ENCODE data around the gene ARHGDIG.
"Not testable (repeated sequence)": the region's sequence is repeated elsewhere in the genome, so short reads cannot be mapped to it uniquely, and the experiment has no call there.

Gene ARHGDIG

GRCh38 chr16:301950-302349 lies 21.6 kb downstream of the ARHGDIG start:
- no peak for DNase-seq

DNA sequence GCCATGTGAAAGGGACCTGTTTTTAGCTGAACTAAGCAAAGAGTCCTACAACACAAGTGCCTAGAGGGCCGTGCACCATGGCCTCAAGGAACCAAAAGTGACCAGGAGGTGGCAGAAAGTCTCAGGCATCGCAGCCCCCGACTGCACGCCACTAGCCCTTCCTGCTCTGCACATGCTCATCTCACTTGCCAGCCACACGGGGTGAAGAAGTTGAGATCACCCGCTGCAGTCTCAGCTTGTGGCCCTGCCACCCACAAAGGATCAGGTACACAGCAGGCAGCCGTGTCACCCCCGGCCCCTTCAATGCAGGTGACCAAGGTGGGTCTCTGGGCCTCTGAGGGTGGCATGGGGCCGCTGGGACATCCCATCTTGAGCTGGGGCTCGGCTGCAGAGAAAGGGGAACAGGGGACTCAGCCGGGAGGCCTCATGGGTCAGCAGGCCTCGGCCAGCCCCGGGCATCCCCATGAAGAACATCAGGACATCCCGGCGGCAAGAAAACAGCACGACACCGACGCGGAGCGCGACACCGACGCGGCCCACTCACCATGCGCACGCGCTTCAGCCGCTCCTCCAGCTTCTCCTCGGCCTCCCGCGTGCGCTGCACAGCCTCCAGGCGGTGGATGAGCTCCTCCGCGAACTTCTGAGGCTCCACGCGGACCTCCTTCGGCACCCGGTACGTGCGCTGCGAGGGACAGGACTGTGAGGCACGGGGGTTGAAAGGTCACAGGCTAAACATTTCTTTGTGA lies 23.5 kb downstream of the ARHGDIG start:
- no peak for DNase-seq

DNA sequence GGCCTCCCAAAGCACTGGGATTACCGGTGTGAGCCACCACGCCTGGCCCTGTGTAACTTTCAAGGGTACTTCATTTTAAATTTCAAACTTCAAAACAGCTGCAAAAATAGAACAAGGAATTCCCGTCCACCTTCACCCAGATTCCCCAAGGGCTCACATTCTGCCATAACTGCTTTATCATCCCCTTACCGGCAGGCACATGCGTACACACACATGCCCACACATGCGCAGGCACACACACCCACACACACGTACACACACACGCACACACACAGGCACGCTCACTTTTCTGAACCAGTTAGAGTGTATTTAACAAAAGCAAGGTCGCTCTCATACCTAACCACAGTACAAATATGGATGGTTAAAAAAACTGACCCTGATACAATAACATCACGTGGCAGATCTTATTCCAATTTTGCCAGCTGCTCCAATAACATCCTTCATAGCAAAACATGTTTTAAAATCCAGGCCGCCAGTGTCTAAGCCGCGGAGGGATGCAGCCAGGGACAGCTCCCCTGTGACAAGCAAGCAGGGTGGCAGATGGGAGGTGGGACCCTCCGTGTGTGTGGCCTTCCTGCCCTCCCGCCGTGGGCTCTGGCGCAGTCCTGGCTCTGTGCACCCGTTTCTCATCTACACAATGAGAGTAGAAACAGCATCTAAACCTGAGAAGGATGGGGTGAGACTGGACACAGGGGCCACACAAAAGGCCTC lies 25.7 kb downstream of the ARHGDIG start:
- no peak for DNase-seq

DNA sequence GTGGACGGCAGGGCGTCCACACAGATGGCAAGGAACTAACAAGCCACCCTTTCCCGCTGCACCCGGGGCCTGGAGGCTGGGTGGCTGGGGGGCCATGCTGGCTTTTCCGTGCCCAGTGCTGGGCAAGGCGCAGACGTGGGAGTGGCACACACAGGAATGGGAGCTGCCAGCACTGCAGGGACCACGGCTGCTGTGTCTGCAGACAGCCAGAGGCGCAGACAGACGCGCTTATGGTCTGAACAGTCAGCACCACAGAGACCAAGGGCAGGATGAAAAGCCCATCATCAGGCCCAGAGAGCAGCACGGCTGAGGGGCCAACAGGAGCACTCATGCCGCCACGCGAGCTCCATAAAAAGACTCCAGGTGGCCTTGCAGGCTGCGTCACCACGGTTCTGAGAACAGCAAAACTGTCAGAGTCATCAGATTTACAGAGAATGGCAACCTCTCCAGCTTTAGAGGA lies 26.6 kb downstream of the ARHGDIG start:
- DNase-seq: no peak

DNA sequence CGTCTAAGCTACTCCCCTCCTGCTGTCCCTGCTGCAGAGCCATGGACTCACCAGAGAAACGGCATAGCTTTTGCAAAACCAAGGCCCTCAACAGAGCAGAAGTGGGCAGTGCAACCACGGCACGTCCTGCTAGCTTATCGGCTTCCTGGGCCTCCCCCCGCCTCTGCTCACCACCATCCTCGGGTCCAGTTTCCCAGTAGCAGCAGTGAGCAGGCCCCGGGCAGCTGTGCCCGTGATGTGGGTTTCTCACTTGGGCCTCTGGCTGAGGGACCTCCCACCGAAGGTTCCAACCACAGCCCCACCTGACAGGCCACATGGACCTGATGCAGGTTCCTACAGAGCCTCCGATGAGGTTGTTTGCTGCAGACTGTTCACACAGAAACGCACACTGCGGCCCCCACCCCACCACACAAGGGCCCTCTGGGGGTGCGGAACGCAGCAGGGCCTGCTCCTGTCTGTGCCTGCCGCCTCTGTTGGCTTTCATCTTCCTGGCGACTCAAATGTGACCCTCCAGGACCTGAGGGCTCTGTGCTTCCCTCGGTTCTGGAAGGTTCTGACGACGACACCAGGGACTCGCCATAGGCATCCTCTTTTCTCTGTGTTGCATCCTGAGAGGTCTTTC lies 27.4 kb downstream of the ARHGDIG start:
- no peak for DNase-seq

DNA sequence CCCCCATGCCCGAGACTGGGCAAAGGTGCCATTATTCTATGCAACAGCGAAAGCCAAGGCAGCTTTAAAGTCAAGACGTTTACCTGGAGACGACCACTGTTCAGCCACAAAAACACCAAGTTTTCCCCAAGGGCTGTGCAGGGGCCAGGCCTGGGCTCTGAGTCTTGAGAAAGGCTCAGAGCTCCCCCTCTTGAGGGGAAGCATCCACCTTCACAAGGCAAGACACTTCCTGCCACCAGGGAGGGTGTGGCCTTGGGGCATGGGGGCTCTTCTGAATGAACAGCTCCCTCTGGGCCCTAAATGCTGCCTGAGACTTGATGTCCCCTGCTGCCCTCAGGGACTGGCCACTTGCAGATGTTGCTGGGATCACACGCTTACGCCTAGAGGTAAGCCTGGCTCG lies 29.1 kb downstream of the ARHGDIG start:
- no peak for DNase-seq

DNA sequence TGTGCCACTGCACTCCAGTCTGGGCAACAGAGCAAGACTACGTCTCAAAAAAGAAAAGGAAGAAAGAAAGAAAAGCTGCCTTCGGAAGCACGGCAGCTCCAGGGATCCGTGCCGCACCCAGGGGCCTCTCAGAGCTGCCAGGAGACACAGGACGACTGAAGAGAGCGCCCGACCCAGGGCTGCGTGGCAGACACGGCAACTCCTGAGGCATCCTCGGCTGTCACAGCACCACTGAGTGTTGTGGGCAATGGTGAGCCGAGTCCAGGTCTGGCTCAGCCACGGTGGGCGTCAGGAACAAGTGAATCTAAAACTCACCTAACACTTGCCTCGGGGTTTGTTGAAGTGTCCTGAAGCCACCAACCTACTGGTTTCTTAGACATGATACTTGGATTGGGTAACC lies 31.3 kb downstream of the ARHGDIG start:
- no peak for DNase-seq

GRCh38 chr16:314351-314750 lies 34.0 kb downstream of the ARHGDIG start:
- DNase-seq: no peak

DNA sequence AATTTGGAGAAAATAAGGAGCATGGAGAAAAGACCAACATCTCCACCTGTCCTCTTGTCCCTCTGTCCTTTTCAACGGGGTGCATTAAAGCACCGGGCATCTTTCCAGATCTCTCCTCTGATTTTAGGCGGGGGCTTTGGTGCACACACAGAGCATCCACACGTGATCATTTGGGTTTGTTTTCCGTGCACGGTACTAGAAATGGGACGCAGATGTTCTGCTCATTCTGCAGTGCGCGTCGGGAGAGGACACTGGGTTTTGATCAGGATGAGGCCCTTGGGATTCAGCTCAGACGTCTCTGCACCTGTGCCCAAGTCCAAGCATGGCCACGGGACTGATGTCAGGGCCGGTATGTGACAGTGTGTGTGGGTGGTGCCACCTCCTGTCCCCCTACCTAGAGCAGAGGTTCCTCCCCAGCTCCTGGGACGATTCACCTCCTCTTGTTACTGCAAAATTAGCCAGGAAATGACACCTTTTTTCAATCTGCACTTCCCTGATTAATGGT lies 34.5 kb downstream of the ARHGDIG start:
- no peak for DNase-seq

- no peak for DNase-seq
Observed at GRCh38 chr16:316741-317464, 36.5 kb downstream of the ARHGDIG start.

- no peak for DNase-seq
Observed at GRCh38 chr16:317583-317982, 37.2 kb downstream of the ARHGDIG start.

GRCh38 chr16:318628-319027 lies 38.2 kb downstream of the ARHGDIG start:
- DNase-seq: no peak

- DNase-seq: no peak
Observed at GRCh38 chr16:320206-320605, 39.8 kb downstream of the ARHGDIG start.

DNA sequence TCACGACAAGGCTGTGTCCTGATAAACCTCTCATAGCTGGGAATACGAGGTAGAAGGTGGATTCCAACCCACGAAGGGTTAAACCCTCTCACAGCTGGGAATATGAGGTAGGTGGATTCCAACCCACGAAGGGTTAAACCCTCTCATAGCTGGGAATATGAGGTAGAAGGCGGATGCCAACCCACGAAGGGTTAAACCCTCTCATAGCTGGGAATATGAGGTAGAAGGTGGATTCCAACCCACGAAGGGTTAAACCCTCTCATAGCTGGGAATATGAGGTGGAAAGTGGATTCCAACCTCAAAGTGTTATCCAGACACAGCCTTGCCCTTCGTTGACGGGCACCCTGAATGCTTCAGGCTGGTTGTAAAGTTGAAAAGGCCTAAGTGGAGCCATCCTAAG lies 41.1 kb downstream of the ARHGDIG start:
- DNase-seq: no peak

GRCh38 chr16:322476-323143 lies 42.2 kb downstream of the ARHGDIG start:
- DNase-seq: no peak

- DNase-seq: no peak
Observed at GRCh38 chr16:324201-324450, 43.7 kb downstream of the ARHGDIG start.

DNA sequence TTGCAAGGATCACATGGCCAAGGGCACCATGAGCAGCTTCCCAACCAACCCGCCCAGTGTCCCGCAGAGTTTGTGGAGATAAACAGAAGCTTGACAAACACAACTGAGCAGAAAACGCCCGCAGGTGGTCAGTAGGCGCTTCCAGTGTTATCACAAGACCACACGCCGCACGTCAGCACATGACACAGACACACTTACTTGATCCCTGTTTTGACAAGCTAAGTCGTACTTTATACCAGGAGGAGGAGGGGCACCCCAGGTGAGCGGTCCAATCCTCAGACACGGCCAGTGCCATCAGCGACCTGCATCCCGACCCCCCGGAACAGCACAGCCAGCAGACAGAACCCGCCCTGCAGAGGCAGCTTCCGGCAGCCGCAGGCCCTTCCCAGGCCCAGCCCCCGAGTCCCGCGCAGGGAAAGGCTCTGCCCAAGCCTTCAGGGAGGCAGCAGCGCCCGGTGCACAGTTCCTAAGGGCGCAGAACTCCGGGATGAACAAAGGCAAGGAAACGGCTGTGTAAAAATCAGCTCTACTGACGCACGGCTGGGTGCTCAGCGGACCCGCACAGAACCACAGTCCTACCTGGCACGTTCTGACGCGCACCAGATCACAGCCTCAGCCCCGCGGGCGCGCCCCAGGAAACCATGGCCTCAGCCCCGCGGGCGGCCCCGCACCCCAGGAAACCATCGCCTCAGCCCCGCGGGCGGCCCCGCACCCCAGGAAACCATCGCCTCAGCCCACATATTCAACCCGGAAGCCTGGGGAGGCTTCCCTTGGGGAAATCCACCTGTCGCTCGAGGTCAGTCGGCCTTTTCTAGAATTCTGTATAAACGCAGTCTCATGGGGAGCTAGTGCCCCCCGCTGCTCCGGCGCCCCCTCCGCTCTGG lies 44.3 kb downstream of the ARHGDIG start:
- DNase-seq: no peak

DNA sequence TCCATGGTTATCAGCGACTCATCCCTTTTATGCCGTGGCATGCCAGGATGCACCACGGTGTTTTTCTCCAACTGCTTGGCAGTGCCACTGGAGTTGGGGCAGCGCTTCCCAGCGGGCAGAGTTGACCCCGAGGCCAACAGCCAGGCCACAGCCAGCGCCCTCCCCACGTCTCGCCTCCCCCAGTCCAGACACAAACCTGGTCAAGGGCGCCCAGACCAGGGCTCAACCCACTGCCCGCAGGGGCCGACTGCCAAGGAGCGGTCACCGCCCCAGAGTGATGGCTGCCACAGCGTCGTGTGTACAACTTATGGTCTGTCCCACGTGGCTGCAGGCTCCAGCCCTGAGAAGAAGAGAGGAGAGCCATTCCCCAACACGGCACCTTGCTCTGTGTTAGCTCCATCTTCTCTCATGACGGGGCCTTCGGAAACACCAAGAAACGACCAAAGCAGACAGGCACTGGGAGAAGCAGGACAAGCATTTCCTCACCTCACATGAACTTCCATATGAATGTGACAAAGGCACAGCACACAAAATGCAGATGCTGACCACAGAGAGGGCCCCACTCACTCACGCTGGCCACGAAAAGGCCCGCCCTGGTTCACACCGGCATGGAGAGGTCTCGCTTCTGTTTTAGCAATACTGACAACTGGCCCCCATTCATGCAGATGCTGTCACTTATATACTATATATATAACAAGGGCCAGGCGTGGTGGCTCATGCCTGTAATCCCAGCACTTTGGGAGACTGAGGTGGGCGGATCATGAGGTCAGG lies 45.2 kb downstream of the ARHGDIG start:
- no peak for DNase-seq

DNA sequence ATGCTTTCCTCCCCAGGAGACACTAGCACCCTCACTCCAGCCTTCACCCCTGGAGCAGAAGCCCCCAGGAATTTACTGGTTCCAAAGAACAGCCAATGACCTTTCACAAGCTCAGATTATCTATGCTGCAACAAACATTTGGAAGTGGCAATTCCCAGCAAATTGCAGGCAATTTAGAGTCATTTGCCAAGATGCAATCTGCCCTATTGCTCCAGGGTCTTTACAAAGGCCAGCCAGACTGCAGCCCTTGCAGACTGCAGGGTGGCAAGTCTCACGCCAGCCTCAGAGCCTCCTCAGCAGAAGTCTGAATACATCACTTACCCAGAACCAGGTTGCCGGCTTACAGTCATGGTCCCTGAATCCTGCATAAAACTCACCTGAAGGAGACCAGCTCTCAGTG lies 50.4 kb downstream of the ARHGDIG start:
- no peak for DNase-seq

DNA sequence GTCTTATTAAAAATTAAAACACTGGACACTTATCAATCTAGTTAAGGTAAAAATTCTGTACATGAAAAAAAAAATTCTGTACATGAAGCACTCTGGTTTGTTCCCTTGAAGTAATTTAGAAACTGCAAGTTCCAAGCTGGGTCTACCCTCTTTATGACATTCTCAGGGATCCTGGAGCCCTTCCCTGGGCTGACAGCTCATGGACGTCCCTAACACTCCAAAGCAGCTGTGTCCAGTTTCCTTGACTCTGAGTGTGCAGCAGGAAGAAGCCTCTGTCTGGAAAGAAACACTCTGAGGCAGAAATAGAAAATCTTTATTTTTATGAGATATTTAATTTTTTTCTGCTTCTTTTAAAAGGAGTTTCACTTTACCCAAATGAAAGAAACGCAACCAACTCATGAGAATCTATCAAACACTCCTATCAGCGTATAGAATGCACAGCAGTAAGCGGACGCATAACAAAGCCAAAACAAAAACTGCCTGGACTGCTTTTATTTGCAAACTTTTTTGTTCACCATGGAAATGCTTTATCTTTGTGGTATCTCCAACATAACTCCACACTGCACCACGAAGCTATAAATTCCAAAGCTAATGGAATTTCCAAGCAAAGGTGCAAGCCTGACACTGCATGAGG lies 50.9 kb downstream of the ARHGDIG start:
- DNase-seq: not testable (repeated sequence)
